SU-DHL-6 (cell line): ENCODE measurements around the gene PSG2.
"Not testable (repeated sequence)": the region's sequence is repeated elsewhere in the genome, so short reads cannot be mapped to it uniquely, and the experiment has no call there.

ENCODE experiments used
- EZH2phosphoT487 ChIP-seq: fragments of 200-600 bp; sonication (generic), shearing (Covaris generic); conservative IDR thresholded peaks from 2 replicates; pipeline ENCODE4 v1.6.1; 2018; ENCODE audit warnings: mild to moderate bottlenecking, antibody characterized with exemption, low read length, moderate library complexity, mixed read lengths
- TF ChIP-seq, protein P1 (sequence below): fragments of 200-600 bp; sonication (generic); IDR thresholded peaks from one replicate; pipeline ENCODE4 v1.5.1; 2017; ENCODE audit warnings: antibody characterized with exemption, mild to moderate bottlenecking, low read length, moderate library complexity; ENCODE audit not compliant: insufficient read depth, poor library complexity, severe bottlenecking

- TF ChIP-seq, protein P1, sequence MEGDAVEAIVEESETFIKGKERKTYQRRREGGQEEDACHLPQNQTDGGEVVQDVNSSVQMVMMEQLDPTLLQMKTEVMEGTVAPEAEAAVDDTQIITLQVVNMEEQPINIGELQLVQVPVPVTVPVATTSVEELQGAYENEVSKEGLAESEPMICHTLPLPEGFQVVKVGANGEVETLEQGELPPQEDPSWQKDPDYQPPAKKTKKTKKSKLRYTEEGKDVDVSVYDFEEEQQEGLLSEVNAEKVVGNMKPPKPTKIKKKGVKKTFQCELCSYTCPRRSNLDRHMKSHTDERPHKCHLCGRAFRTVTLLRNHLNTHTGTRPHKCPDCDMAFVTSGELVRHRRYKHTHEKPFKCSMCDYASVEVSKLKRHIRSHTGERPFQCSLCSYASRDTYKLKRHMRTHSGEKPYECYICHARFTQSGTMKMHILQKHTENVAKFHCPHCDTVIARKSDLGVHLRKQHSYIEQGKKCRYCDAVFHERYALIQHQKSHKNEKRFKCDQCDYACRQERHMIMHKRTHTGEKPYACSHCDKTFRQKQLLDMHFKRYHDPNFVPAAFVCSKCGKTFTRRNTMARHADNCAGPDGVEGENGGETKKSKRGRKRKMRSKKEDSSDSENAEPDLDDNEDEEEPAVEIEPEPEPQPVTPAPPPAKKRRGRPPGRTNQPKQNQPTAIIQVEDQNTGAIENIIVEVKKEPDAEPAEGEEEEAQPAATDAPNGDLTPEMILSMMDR = not testable (repeated sequence)
- TF ChIP-seq EZH2phosphoT487 = not testable (repeated sequence)
Measured at GRCh38 chr19:43127336-43127735, 44.8 kb upstream of the PSG2 start.
